Dendritic cell treated with granulocyte-macrophage colony-stimulating factor and Interleukin-4, amounts not matched to agents 40 ng/mL and 50 ng/mL, for 4 days (primary cell): Measurements from ENCODE around the gene RNF31.
A peak's percentile ranks its signal among the peaks of the same experiment; 100 is the strongest.

Source experiments
- H3K27ac Mint-ChIP-seq: one replicate; pipeline ENCODE4 v1.8.0; 2022; ENCODE audit warnings: mild to moderate bottlenecking, mixed read lengths
- H3K27me3 Mint-ChIP-seq: one replicate; pipeline ENCODE4 v1.8.0; 2022; ENCODE audit warnings: mild to moderate bottlenecking, mixed read lengths
- H3K36me3 Mint-ChIP-seq: one replicate; pipeline ENCODE4 v1.8.0; 2022; ENCODE audit warnings: low read depth, mixed read lengths
- H3K4me1 Mint-ChIP-seq: one replicate; pipeline ENCODE4 v1.8.0; 2022; ENCODE audit warnings: low read depth, mixed read lengths
- H3K4me3 Mint-ChIP-seq: one replicate; pipeline ENCODE4 v1.8.0; 2022; ENCODE audit warnings: mild to moderate bottlenecking, moderate library complexity, mixed read lengths
- H3K9me3 Mint-ChIP-seq: one replicate; pipeline ENCODE4 v1.8.0; 2022; ENCODE audit warnings: mixed read lengths
- intact Hi-C: fragments of 100-400 bp; cut with micrococcal nuclease; formaldehyde crosslinking; loops from one replicate; pipeline ENCODE4 v1.15.0; 2022

The RNF31 gene

DNA sequence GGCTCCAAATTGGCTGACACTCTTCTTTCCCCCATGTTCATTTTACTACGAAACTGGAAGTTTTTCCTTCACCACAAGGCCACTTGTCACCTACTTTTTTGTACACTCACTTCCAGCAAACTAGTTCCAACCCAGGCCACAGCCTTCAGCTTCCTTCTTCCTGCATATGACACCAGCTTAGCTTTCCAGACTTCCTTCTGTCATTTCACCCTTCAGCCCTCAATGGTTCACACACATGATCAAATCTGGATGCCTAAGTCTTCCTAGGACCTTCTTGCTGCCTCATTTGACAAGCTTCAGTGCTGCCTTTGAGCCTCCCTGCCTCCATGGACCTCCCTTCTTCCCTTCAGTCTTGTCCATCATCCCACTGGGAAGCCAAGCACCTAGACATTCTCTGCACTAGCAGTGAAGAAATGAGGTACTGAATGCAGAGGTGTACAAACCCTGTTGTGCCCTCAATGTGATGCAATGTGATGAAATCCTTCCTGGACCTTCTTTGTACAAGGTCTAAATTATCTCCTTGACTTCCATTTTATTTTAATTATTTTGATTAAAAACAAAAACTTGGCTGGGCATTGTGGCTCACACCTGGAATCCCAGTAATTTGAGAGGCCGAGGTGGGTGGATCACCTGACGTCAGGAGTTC is 20.3 kb downstream of the RNF31 start:
- peak overlapping the region; percentile 82 for H3K27ac Mint-ChIP-seq
- H3K27me3 Mint-ChIP-seq = peaks cover 13% of the 10 kb centered on the region
- no peak overlapping the region for H3K4me3 Mint-ChIP-seq
- intact Hi-C loops = no loop called here
- H3K9me3 Mint-ChIP-seq = no peaks in the 10 kb centered on the region
- peaks cover 78% of the 10 kb centered on the region for H3K4me1 Mint-ChIP-seq
- peaks cover 96% of the 10 kb centered on the region for H3K36me3 Mint-ChIP-seq

DNA sequence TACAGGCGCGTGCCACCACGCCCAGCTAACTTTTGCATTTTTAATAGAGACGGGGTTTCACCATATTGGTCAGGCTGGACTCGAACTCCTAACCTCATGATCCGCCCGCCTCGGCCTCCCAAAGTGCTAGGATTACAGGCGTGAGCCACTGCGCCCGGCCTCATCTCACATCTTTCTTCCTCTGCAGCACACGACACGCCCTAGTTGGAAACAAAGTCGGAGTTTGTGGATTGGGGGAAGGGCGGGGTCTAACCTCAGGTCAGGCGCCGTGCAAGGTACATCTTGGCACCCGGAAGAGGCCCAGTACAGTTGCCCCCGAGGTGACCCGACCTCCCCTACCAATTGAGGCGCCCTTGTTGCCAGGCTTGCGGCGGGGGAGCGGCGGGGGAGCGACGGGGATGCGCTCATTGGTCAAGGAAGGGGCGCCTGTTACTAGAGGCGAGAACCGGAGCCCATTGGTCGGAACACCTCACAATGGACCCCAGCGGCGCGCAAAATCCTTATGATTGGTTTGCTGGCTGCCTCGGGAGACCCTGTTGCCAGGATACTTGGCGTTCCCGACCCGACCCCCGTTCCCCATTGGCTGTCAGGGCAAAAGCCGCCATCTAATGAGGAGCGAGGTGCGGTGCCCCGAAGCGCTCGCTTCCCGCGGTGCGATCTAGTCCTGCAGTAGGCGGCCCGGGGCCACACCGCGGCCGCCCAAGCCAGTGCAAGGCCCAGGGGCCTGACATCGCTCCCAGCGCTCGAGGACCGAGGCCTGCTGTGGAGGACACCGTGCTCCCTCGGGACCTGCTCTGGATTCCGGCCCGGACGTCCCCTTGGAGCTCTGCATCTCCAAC is 24.3 kb downstream of the RNF31 start, which contains the start of gene REC8:
Gene REC8 (plus strand): TSS at position 659 of the 839 bp plus-strand sequence. CDS start 473 bp downstream, outside the sequence.
- Mint-ChIP-seq H3K27ac (peak within 1 kb of the TSS; percentile 61), H3K27me3 (peaks cover 13% of the 10 kb centered on the region), H3K4me3 (peak within 1 kb of the TSS; percentile 65), H3K9me3 (no peaks in the 10 kb centered on the region), H3K4me1 (peaks cover 37% of the 10 kb centered on the region), H3K36me3 (peaks cover 96% of the 10 kb centered on the region)
- intact Hi-C loops = no loop called here

DNA sequence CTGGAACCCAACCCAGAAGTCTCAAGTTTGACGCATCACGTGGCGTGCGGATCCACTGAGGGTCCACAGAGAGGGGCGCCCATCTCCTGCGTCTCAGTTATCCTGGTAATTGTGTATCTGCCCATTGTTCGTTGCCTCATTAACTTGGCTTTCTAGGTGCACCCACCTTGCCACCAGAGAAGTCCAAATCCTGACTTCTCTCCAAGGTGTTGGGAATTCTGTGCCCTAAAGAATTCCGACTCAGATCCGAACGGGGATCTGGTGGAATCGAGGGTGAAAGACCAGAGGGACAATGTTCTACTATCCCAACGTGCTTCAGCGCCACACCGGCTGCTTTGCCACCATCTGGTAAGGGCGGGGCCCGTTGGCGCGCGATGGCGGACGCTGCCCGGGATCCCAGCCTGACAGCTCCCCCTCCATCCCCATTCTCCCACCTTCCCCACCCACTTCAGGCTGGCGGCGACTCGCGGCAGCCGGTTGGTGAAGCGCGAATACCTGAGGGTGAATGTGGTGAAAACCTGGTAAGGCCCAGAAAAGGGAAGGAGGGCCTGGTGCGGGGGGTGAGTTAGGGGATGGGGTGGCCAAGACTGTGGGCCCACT is 25.1 kb downstream of the RNF31 start:
- Mint-ChIP-seq H3K36me3 (peaks cover 96% of the 10 kb centered on the region), H3K27ac (no peak overlapping the region), H3K4me1 (peaks cover 30% of the 10 kb centered on the region), H3K27me3 (peaks cover 13% of the 10 kb centered on the region), H3K4me3 (no peak overlapping the region), H3K9me3 (no peaks in the 10 kb centered on the region)
- intact Hi-C loops = no loop called here

DNA sequence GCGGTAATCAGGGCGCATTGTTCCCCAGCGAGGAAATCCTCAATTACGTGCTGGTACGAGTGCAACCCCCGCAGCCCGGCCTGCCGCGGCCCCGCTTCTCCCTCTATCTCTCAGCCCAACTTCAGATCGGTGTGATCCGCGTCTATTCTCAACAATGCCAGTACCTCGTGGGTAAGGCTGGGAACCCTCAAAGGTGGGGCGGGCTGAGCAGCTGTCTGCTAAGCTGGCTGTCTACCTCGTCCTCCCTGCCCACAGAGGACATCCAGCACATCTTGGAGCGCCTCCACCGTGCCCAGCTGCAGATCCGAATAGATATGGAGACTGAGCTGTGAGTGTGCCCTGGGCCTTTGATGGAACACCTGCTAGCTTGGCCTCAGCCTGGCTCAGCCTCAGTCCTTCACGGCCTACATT is 25.6 kb downstream of the RNF31 start:
- peaks cover 13% of the 10 kb centered on the region for H3K27me3 Mint-ChIP-seq
- H3K36me3 Mint-ChIP-seq = peaks cover 96% of the 10 kb centered on the region
- H3K27ac Mint-ChIP-seq = no peak overlapping the region
- peaks cover 25% of the 10 kb centered on the region for H3K4me1 Mint-ChIP-seq
- H3K4me3 Mint-ChIP-seq = no peak overlapping the region
- H3K9me3 Mint-ChIP-seq = no peaks in the 10 kb centered on the region
- intact Hi-C loops = no loop called here

GRCh38 chr14:24176599-24176998 is 29.3 kb downstream of the RNF31 start:
- H3K27ac Mint-ChIP-seq = no peak overlapping the region

DNA sequence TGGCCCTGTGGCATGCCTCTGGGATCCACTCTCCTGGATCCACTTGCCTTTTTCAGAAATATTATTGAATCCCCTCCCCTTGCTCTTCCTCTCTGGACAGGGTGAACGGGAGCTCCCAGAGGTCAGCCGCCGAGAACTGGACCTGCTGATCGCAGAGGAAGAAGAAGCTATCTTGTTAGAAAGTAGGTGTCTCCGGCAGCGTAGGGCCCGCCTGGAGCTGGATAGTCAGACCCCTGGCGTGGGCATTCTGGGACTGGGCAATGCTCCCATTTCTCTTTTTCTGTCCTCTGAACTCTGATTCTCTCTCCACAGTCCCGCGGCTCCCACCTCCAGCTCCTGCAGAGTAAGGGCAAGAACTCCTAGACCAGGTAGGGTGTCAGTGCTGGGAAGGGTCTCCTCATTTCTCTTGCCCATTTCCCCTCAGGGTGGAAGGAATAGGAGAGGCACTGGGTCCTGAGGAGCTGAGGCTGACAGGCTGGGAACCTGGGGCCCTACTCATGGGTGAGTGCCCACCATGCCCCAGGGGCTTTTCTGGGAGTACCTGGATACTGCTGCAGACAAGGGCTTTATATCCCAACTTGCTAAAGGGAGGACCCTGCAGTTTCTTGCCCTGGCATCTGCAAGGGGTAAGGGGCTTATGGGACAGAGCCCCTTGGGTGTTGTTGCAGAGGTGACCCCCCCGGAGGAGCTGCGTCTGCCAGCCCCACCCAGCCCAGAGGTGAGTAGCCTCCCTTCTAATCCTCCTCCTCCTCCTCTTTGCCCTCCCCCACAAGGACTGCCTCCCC is 29.9 kb downstream of the RNF31 start:
- Mint-ChIP-seq H3K27me3 (no peaks in the 10 kb centered on the region), H3K9me3 (no peaks in the 10 kb centered on the region), H3K4me1 (peaks cover under 1% of the 10 kb centered on the region), H3K27ac (no peak overlapping the region), H3K4me3 (no peak overlapping the region), H3K36me3 (peaks cover 100% of the 10 kb centered on the region)
- intact Hi-C loops = no loop called here

More at GRCh38 chr14:24176599-24176998, 29.3 kb downstream of the RNF31 start:
- H3K4me1 Mint-ChIP-seq = peaks cover 7% of the 10 kb centered on the region
- no peak overlapping the region for H3K4me3 Mint-ChIP-seq
- H3K36me3 Mint-ChIP-seq = peaks cover 100% of the 10 kb centered on the region
- no peaks in the 10 kb centered on the region for H3K9me3 Mint-ChIP-seq
- H3K27me3 Mint-ChIP-seq = peaks cover 3% of the 10 kb centered on the region
- intact Hi-C loops = no loop called here

- H3K36me3 Mint-ChIP-seq = peaks cover 100% of the 10 kb centered on the region
- no peak overlapping the region for H3K27ac Mint-ChIP-seq
- no peak overlapping the region for H3K4me3 Mint-ChIP-seq
- no peaks in the 10 kb centered on the region for H3K27me3 Mint-ChIP-seq
- intact Hi-C loops = no loop called here
- H3K4me1 Mint-ChIP-seq = no peaks in the 10 kb centered on the region
- H3K9me3 Mint-ChIP-seq = no peaks in the 10 kb centered on the region
Measured at GRCh38 chr14:24177891-24178290, 30.6 kb downstream of the RNF31 start.

- Mint-ChIP-seq H3K4me1 (no peaks in the 10 kb centered on the region), H3K27me3 (no peaks in the 10 kb centered on the region), H3K27ac (no peak overlapping the region), H3K9me3 (no peaks in the 10 kb centered on the region), H3K36me3 (peaks cover 100% of the 10 kb centered on the region), H3K4me3 (no peak overlapping the region)
- intact Hi-C loops = no loop called here
Measured at GRCh38 chr14:24178399-24179178, 31.3 kb downstream of the RNF31 start.

DNA sequence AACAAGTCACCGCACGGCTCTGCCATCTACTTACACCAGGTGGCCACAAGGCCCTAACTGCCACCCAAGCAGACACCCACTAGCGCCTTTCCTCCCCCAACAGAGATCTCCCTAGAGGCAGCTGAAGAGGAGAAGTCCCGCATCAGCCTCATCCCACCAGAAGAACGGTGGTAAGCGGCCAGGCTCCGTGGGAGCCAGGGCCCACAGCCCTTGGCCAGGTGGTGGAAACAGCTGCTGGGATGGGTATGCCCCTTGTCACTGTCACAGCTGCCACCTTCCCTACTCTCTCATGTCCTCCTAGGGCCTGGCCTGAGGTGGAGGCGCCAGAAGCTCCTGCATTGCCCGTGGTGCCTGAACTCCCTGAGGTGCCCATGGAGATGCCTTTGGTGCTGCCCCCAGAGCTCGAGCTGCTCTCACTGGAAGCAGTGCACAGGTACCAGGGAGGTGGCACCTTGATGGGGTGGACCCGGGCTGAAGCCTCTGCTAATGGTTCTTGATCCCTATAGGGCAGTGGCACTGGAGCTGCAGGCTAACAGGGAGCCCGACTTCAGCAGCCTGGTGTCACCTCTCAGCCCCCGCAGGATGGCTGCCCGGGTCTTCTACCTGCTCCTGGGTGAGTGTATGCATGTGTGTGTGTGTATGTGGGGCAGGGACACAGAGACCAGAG is 32.1 kb downstream of the RNF31 start:
- no peaks in the 10 kb centered on the region for H3K9me3 Mint-ChIP-seq
- no peak overlapping the region for H3K4me3 Mint-ChIP-seq
- no peaks in the 10 kb centered on the region for H3K4me1 Mint-ChIP-seq
- peaks cover 100% of the 10 kb centered on the region for H3K36me3 Mint-ChIP-seq
- intact Hi-C loops = no loop called here
- no peaks in the 10 kb centered on the region for H3K27me3 Mint-ChIP-seq
- H3K27ac Mint-ChIP-seq = no peak overlapping the region

- Mint-ChIP-seq H3K36me3 (peaks cover 100% of the 10 kb centered on the region), H3K4me3 (no peak overlapping the region), H3K27ac (no peak overlapping the region), H3K4me1 (no peaks in the 10 kb centered on the region), H3K27me3 (no peaks in the 10 kb centered on the region), H3K9me3 (no peaks in the 10 kb centered on the region)
- intact Hi-C loops = no loop called here
Measured at GRCh38 chr14:24179961-24180796, 32.9 kb downstream of the RNF31 start.

DNA sequence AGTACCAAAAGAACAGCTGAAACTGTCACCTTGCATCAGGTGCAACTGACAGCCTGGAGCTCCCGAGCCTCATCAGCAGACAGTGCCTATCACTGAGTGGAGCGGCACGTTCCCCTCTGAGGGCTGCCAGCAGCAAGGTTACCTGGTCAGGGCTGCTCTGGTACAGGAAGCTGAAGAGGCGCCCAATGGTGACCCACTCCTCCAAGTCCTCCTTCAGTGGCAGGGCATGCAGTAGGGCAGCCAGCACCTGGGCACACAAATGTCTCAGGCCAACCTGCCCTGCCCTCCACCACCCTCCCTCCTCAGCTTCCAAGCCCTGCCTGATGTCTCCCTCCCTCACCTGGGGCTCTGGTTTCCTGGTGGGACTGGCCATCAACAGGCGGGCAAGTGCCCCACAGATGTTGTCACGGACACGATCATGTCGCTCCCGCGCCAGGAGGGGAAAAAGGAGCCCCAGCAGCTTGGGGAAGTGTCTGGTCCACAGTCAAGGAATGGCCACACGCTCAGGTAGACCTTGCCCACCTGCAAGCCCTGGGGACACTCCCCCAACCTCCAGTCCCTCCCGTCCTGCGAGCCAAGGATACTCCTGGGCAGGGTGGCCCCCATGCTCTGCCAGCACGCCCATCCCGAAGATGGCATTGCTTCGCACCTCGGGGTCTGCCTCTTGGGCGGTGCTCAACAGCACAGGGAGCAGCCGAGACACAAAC is 34.2 kb downstream of the RNF31 start:
- no peaks in the 10 kb centered on the region for H3K27me3 Mint-ChIP-seq
- peaks cover 100% of the 10 kb centered on the region for H3K36me3 Mint-ChIP-seq
- intact Hi-C loops = no loop called here
- H3K27ac Mint-ChIP-seq = no peak overlapping the region
- no peak overlapping the region for H3K4me3 Mint-ChIP-seq
- H3K4me1 Mint-ChIP-seq = no peaks in the 10 kb centered on the region
- no peaks in the 10 kb centered on the region for H3K9me3 Mint-ChIP-seq
